ENCODE data around the gene SLCO1C1.
"Not testable (repeated sequence)": the region's sequence is repeated elsewhere in the genome, so short reads cannot be mapped to it uniquely, and the experiment has no call there.

SLCO1C1 gene

DNA sequence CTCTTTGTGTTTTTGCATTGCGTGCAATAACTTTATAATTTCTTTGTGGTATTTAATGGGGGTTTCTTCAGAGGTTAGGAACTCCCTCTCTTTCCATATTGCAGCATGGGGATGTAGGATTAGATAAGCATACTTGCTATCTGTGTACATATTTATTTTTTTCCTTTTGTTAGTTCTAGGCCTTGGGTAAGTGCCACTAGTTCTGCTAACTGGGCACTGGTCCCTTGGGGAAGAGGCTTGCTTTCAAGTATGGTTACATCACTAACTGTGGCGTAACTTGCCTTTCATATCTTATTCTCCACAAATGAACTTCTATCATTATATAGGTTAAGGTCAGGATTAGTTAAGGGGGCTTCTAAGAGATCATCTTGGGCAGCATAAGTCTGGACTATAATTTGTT, 83.8 kb downstream of the SLCO1C1 start:
- intact Hi-C loops (cut with DNase I): no loop called here
- DNase-seq: no peak

GRCh38 chr12:20779971-20780370, 84.8 kb downstream of the SLCO1C1 start:
- DNase-seq; intact Hi-C loops (cut with DNase I): not testable (repeated sequence)

- DNase-seq; intact Hi-C loops (cut with DNase I): not testable (repeated sequence)
These were observed 88.7 kb downstream of the SLCO1C1 start for GRCh38 chr12:20783796-20784357.

DNA sequence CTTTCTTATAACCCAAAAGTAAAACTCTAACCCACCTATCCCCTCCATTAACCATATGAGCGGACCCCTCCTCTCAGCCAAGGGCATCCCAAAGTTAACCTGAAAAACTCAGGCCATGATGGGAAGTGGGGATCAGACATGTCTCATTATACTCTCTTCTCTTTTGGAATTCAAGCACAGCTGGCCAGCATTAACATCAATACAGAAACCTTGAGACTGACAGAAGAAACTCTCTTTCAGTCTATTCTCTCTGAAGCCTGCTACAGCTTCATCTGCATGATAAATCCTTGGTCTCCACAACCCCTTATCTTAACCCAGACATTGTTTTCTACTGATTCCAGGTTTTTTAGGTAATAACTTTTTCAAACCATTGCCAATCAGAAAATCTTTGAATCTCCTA, 97.8 kb downstream of the SLCO1C1 start:
- intact Hi-C loops (cut with DNase I): no loop called here
- no peak for DNase-seq

DNA sequence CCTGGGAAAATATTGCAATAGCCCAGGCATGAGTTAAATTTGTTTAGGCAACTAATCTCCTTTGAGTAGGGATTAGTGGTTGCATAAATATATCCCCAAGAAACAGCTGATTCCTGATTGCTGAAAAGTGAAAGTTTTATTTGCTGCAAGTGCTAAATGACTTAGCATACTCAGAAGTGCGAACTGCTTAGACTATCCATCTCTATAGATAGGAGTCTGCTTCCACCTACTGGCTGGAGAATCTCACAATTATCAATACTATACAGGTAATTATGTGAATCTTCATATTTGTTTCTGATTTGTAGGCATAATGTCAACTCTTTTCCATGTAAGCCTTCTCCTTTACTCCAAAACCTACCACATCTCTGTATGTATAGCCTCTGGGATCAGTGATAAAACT, 103.4 kb downstream of the SLCO1C1 start:
- DNase-seq: peak in 4 of 42 donors; percentile 6 to 23 (median 13)
- intact Hi-C loops (cut with DNase I): no loop called here

GRCh38 chr12:20800160-20800559, 105.0 kb downstream of the SLCO1C1 start:
- no peak for DNase-seq
- intact Hi-C loops (cut with DNase I): no loop called here

DNA sequence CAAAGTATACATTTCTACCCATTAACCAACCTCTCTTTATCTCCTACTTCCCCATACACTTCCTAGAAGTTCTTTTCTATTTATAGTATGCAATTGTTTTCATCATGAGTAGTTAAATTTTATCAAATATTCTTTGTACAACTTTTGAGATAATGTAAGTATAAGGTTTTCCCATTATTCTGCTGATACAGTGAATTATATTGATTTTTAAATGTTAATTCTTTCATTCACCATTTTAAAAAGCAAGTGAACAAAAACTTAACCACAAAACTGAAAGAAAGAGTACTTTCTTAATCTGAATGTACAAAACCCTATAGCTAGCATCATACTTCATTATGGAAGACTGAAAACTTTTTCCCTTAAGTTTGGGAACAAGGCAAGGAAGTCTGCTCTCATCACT, 105.9 kb downstream of the SLCO1C1 start:
- intact Hi-C loops (cut with DNase I): no loop called here
- DNase-seq: no peak

Data from head of caudate nucleus (tissue), 42 donors.